Activated CD4-positive, alpha-beta memory T cell treated with anti-CD3 and anti-CD28 coated beads, Interleukin-2, amount 10 ng/mL, durations not matched to agents 7 days and 5 days (primary cell): ENCODE measurements around the gene TMPRSS6. TPM values are rescaled to one million over a fixed set of nuclear protein-coding genes. Genes with fewer than 3 reads are reported as not detected.
A peak's percentile ranks its signal among the peaks of the same experiment; 100 is the strongest.

Experiments
- CTCF ChIA-PET: fragments of 350-600 bp; sonication (Branson Sonifier 250); formaldehyde crosslinking; loops from one replicate; lab custom pipeline; 2021; ENCODE audit warnings: antibody characterized with exemption, inconsistent platforms; lab: Charles Lee
- POLR2A ChIA-PET: fragments of 350-600 bp; sonication (Branson Sonifier 250); formaldehyde crosslinking; loops from one replicate; lab custom pipeline; 2021; ENCODE audit warnings: antibody characterized with exemption; lab: Charles Lee
- DNase-seq: peaks from one replicate; pipeline ENCODE4 v3.0.0-alpha.2; 2020
- H3K27ac Mint-ChIP-seq: one replicate; pipeline ENCODE4 v1.8.0; 2021; ENCODE audit warnings: mild to moderate bottlenecking, mixed read lengths
- H3K27me3 Mint-ChIP-seq: one replicate; pipeline ENCODE4 v1.8.0; 2021; ENCODE audit warnings: mixed read lengths
- H3K36me3 Mint-ChIP-seq: one replicate; pipeline ENCODE4 v1.8.0; 2021; ENCODE audit warnings: low read depth, mixed read lengths
- H3K4me1 Mint-ChIP-seq: one replicate; pipeline ENCODE4 v1.8.0; 2021; ENCODE audit warnings: mixed read lengths
- H3K4me3 Mint-ChIP-seq: one replicate; pipeline ENCODE4 v1.8.0; 2021; ENCODE audit warnings: mild to moderate bottlenecking, mixed read lengths
- H3K9me3 Mint-ChIP-seq: one replicate; pipeline ENCODE4 v1.8.0; 2021; ENCODE audit warnings: mixed read lengths
- total RNA-seq, 2 experiments: library from RNA; stranded (reverse); gene quantifications; one replicate each; pipeline ENCODE4 v1.2.3, GENCODE V29; 2021

The TMPRSS6 gene
- total RNA-seq, 2 experiments from 2014 or later, result 14.0 to 14.7 TPM

GRCh38 chr22:37050913-37051312, 58.6 kb downstream of the TMPRSS6 start:
- Mint-ChIP-seq H3K9me3 (no peaks in the 10 kb centered on the region), H3K36me3 (peaks cover 12% of the 10 kb centered on the region), H3K27ac (no peak overlapping the region), H3K27me3 (no peaks in the 10 kb centered on the region), H3K4me3 (peak overlapping the region; percentile 74), H3K4me1 (peaks cover 23% of the 10 kb centered on the region)
- CTCF ChIA-PET, result interaction anchor here (0.6 to 2.4 kb wide), 8 partner anchors 8 to 188 kb away, joined by 3 to 9 read pairs (median 3); no protein-coding TSS in a partner anchor
- POLR2A ChIA-PET, result interaction anchor here (0.6 to 1.8 kb wide), 8 partner anchors 10 to 522 kb away, joined by 3 to 8 read pairs (median 4); partner anchors contain the start of genes EIF3D, IFT27, IL2RB and RAC2
- DNase-seq, result no peak

GRCh38 chr22:37049224-37049623, 60.3 kb downstream of the TMPRSS6 start:
- Mint-ChIP-seq H3K36me3 (peaks cover 2% of the 10 kb centered on the region), H3K9me3 (no peaks in the 10 kb centered on the region), H3K27me3 (no peaks in the 10 kb centered on the region), H3K4me3 (no peak overlapping the region), H3K27ac (no peak overlapping the region), H3K4me1 (peaks cover 31% of the 10 kb centered on the region)
- POLR2A ChIA-PET, result no interaction called here
- no peak for DNase-seq
- CTCF ChIA-PET, result interaction anchor here (0.7 kb wide), 1 partner anchor 363 kb away, joined by 4 read pairs; no protein-coding TSS in a partner anchor

GRCh38 chr22:37048133-37048532, 61.4 kb downstream of the TMPRSS6 start:
- no peak overlapping the region for H3K27ac Mint-ChIP-seq
- peaks cover 26% of the 10 kb centered on the region for H3K4me1 Mint-ChIP-seq
- H3K4me3 Mint-ChIP-seq, result no peak overlapping the region
- no peaks in the 10 kb centered on the region for H3K9me3 Mint-ChIP-seq
- no peak for DNase-seq
- no peaks in the 10 kb centered on the region for H3K27me3 Mint-ChIP-seq
- CTCF ChIA-PET, result interaction anchor here (0.6 kb wide), 1 partner anchor 509 kb away, joined by 4 read pairs; no protein-coding TSS in a partner anchor
- POLR2A ChIA-PET, result no interaction called here
- H3K36me3 Mint-ChIP-seq, result peaks cover under 1% of the 10 kb centered on the region

- Mint-ChIP-seq H3K27me3 (no peaks in the 10 kb centered on the region), H3K27ac (no peak overlapping the region), H3K36me3 (no peaks in the 10 kb centered on the region), H3K4me1 (peaks cover 16% of the 10 kb centered on the region), H3K4me3 (no peak overlapping the region), H3K9me3 (no peaks in the 10 kb centered on the region)
- no peak for DNase-seq
- ChIA-PET CTCF (interaction anchor here (0.7 to 1.6 kb wide), 7 partner anchors 17 to 259 kb away, joined by 3 to 6 read pairs (median 4); no protein-coding TSS in a partner anchor), POLR2A (no interaction called here)
These were observed 62.5 kb downstream of the TMPRSS6 start for GRCh38 chr22:37047006-37047405.

- ChIA-PET CTCF (interaction anchor here (0.6 to 4.1 kb wide), 14 partner anchors 9 to 271 kb away, joined by 3 to 33 read pairs (median 4); partner anchors contain the start of genes IFT27 and IL2RB), POLR2A (interaction anchor here (0.7 to 1.0 kb wide), 2 partner anchors 19 to 630 kb away, joined by 3 read pairs; no protein-coding TSS in a partner anchor)
These were observed 62.9 kb downstream of the TMPRSS6 start for GRCh38 chr22:37046589-37046988.

GRCh38 chr22:37045958-37046357, 63.6 kb downstream of the TMPRSS6 start:
- no peaks in the 10 kb centered on the region for H3K27me3 Mint-ChIP-seq
- peaks cover 20% of the 10 kb centered on the region for H3K4me1 Mint-ChIP-seq
- no peaks in the 10 kb centered on the region for H3K36me3 Mint-ChIP-seq
- CTCF ChIA-PET, result interaction anchor here (0.6 to 4.1 kb wide), 14 partner anchors 9 to 270 kb away, joined by 3 to 33 read pairs (median 4); partner anchors contain the start of genes IFT27 and IL2RB
- no peak overlapping the region for H3K4me3 Mint-ChIP-seq
- POLR2A ChIA-PET, result interaction anchor here (0.7 to 1.0 kb wide), 2 partner anchors 20 to 631 kb away, joined by 3 read pairs; no protein-coding TSS in a partner anchor
- DNase-seq, result no peak
- no peak overlapping the region for H3K27ac Mint-ChIP-seq
- no peaks in the 10 kb centered on the region for H3K9me3 Mint-ChIP-seq

More at GRCh38 chr22:37046589-37046988, 62.9 kb downstream of the TMPRSS6 start:
- H3K27ac Mint-ChIP-seq, result no peak overlapping the region
- H3K27me3 Mint-ChIP-seq, result no peaks in the 10 kb centered on the region
- no peaks in the 10 kb centered on the region for H3K36me3 Mint-ChIP-seq
- DNase-seq, result no peak
- H3K9me3 Mint-ChIP-seq, result no peaks in the 10 kb centered on the region
- H3K4me1 Mint-ChIP-seq, result peaks cover 18% of the 10 kb centered on the region
- H3K4me3 Mint-ChIP-seq, result no peak overlapping the region

- no peak for DNase-seq
- peaks cover 3% of the 10 kb centered on the region for H3K27me3 Mint-ChIP-seq
- CTCF ChIA-PET, result interaction anchor here (0.6 to 4.1 kb wide), 17 partner anchors 10 to 269 kb away, joined by 3 to 33 read pairs (median 4); partner anchors contain the start of gene IFT27
- H3K9me3 Mint-ChIP-seq, result no peaks in the 10 kb centered on the region
- no peaks in the 10 kb centered on the region for H3K36me3 Mint-ChIP-seq
- POLR2A ChIA-PET, result no interaction called here
- H3K4me1 Mint-ChIP-seq, result peaks cover 26% of the 10 kb centered on the region
- no peak overlapping the region for H3K27ac Mint-ChIP-seq
- H3K4me3 Mint-ChIP-seq, result no peak overlapping the region
These were observed 64.6 kb downstream of the TMPRSS6 start for GRCh38 chr22:37044634-37045625.

- H3K4me3 Mint-ChIP-seq, result no peak overlapping the region
- H3K4me1 Mint-ChIP-seq, result peaks cover 26% of the 10 kb centered on the region
- ChIA-PET CTCF (interaction anchor here (1.0 to 4.1 kb wide), 12 partner anchors 8 to 268 kb away, joined by 3 to 33 read pairs (median 4); partner anchors contain the start of genes IFT27 and KCTD17), POLR2A (no interaction called here)
- no peaks in the 10 kb centered on the region for H3K36me3 Mint-ChIP-seq
- no peaks in the 10 kb centered on the region for H3K9me3 Mint-ChIP-seq
- peaks cover 6% of the 10 kb centered on the region for H3K27me3 Mint-ChIP-seq
- H3K27ac Mint-ChIP-seq, result no peak overlapping the region
- DNase-seq, result peak; percentile 66
These were observed 65.5 kb downstream of the TMPRSS6 start for GRCh38 chr22:37043828-37044538.

- H3K27ac Mint-ChIP-seq, result no peak overlapping the region
- DNase-seq, result no peak
- peaks cover 26% of the 10 kb centered on the region for H3K4me1 Mint-ChIP-seq
- no peaks in the 10 kb centered on the region for H3K36me3 Mint-ChIP-seq
- CTCF ChIA-PET, result interaction anchor here (1.0 to 4.1 kb wide), 9 partner anchors 8 to 267 kb away, joined by 3 to 33 read pairs (median 4); partner anchors contain the start of genes IFT27 and KCTD17
- H3K9me3 Mint-ChIP-seq, result no peaks in the 10 kb centered on the region
- no peak overlapping the region for H3K4me3 Mint-ChIP-seq
- H3K27me3 Mint-ChIP-seq, result peaks cover 6% of the 10 kb centered on the region
- POLR2A ChIA-PET, result no interaction called here
These were observed 66.2 kb downstream of the TMPRSS6 start for GRCh38 chr22:37043209-37043827.

- H3K9me3 Mint-ChIP-seq, result no peaks in the 10 kb centered on the region
- ChIA-PET POLR2A (no interaction called here), CTCF (interaction anchor here (0.6 kb wide), 1 partner anchor 223 kb away, joined by 3 read pairs; no protein-coding TSS in a partner anchor)
- H3K27ac Mint-ChIP-seq, result no peak overlapping the region
- DNase-seq, result no peak
- peaks cover 16% of the 10 kb centered on the region for H3K4me1 Mint-ChIP-seq
- H3K27me3 Mint-ChIP-seq, result peaks cover 20% of the 10 kb centered on the region
- no peaks in the 10 kb centered on the region for H3K36me3 Mint-ChIP-seq
- no peak overlapping the region for H3K4me3 Mint-ChIP-seq
These were observed 70.0 kb downstream of the TMPRSS6 start for GRCh38 chr22:37039466-37039865.

GRCh38 chr22:37037669-37038068, 71.8 kb downstream of the TMPRSS6 start:
- DNase-seq, result no peak
- peaks cover 13% of the 10 kb centered on the region for H3K4me1 Mint-ChIP-seq
- no peak overlapping the region for H3K4me3 Mint-ChIP-seq
- no peaks in the 10 kb centered on the region for H3K36me3 Mint-ChIP-seq
- ChIA-PET CTCF (interaction anchor here (0.6 kb wide), 1 partner anchor 57 kb away, joined by 3 read pairs; no protein-coding TSS in a partner anchor), POLR2A (no interaction called here)
- H3K9me3 Mint-ChIP-seq, result no peaks in the 10 kb centered on the region
- peaks cover 22% of the 10 kb centered on the region for H3K27me3 Mint-ChIP-seq
- H3K27ac Mint-ChIP-seq, result no peak overlapping the region
